Neural cell (in vitro differentiated cells): ENCODE results near the gene MAML3. TPM values are rescaled to one million over a fixed set of nuclear protein-coding genes. Genes with fewer than 3 reads are reported as not detected.

Experiments
- H2AFZ ChIP-seq: fragments of 200-600, 300-800 bp; sonication (generic), shearing (Covaris generic); 2 replicates; pipeline ENCODE4 v1.6.0; 2014; ENCODE audit warnings: low read depth, mild to moderate bottlenecking, antibody characterized with exemption, low read length, moderate library complexity
- H3F3A ChIP-seq: fragments of 200-600 bp; shearing (Covaris generic); 2 replicates; pipeline ENCODE4 v1.6.1; 2016; ENCODE audit warnings: mild to moderate bottlenecking, moderate library complexity, mixed read lengths, antibody characterized with exemption, low read length; ENCODE audit not compliant: insufficient read depth, poor library complexity, severe bottlenecking
- H3K27ac ChIP-seq: fragments of 200-600, 300-800 bp; sonication (generic), shearing (Covaris generic); 2 replicates; pipeline ENCODE4 v1.5.1; 2014; ENCODE audit warnings: mild to moderate bottlenecking, low read length, moderate library complexity
- H3K27me3 ChIP-seq: fragments of 300-800, 200-600 bp; sonication (generic), shearing (Covaris generic); 2 replicates; pipeline ENCODE4 v1.6.0; 2014; ENCODE audit warnings: mild to moderate bottlenecking, low read depth, low read length, moderate library complexity; ENCODE audit not compliant: insufficient read depth
- H3K36me3 ChIP-seq: fragments of 300-800, 200-600 bp; sonication (generic), shearing (Covaris generic); 2 replicates; pipeline ENCODE4 v1.5.1; 2014; ENCODE audit warnings: mild to moderate bottlenecking, antibody characterized with exemption, low read length, moderate library complexity; ENCODE audit not compliant: insufficient read depth
- H3K4me2 ChIP-seq: fragments of 300-800, 200-600 bp; sonication (generic), shearing (Covaris generic); 2 replicates; pipeline ENCODE4 v1.6.0; 2014; ENCODE audit warnings: mild to moderate bottlenecking, low read length
- H3K4me3 ChIP-seq: fragments of 300-800, 200-600 bp; sonication (generic), shearing (Covaris generic); 2 replicates; pipeline ENCODE4 v1.5.1; 2014; ENCODE audit warnings: mild to moderate bottlenecking, low read length, moderate library complexity
- H3K79me2 ChIP-seq: fragments of 200-600 bp; shearing (Covaris generic); replicated peaks from 2 replicates; pipeline ENCODE4 v1.6.0; 2014; ENCODE audit warnings: mild to moderate bottlenecking, low read length, moderate library complexity; ENCODE audit not compliant: insufficient read depth
- H3K9ac ChIP-seq: fragments of 300-800, 200-600 bp; sonication (generic), shearing (Covaris generic); 2 replicates; pipeline ENCODE4 v1.6.1; 2016; ENCODE audit warnings: mild to moderate bottlenecking, low read length, mixed read lengths
- H3K9me2 ChIP-seq: fragments of 200-600 bp; shearing (Covaris generic); 2 replicates; pipeline ENCODE4 v1.6.1; 2016; ENCODE audit warnings: mild to moderate bottlenecking, low read length, mixed read lengths; ENCODE audit not compliant: insufficient read depth
- H3K9me3 ChIP-seq: fragments of 200-600, 300-800 bp; sonication (generic), shearing (Covaris generic); 2 replicates; pipeline ENCODE4 v1.6.1; 2016; ENCODE audit warnings: mild to moderate bottlenecking, mixed run types, low read length, moderate library complexity, mixed read lengths
- H4K20me1 ChIP-seq: fragments of 200-600 bp; shearing (Covaris generic); 2 replicates; pipeline ENCODE4 v1.6.1; 2016; ENCODE audit warnings: mild to moderate bottlenecking, mixed run types; ENCODE audit not compliant: insufficient read depth
- EP300 ChIP-seq: fragments of 450-650 bp; conservative IDR thresholded peaks from 2 replicates; pipeline ENCODE4 v1.6.1; 2014; ENCODE audit warnings: antibody characterized with exemption, mild to moderate bottlenecking, moderate library complexity; ENCODE audit not compliant: poor library complexity, severe bottlenecking
- EZH2 ChIP-seq: fragments of 200-600, 300-800 bp; shearing (Covaris generic), sonication (generic); IDR thresholded peaks from 2 replicates; pipeline ENCODE4 v1.6.1; 2014; ENCODE audit warnings: antibody characterized with exemption, low read length, borderline replicate concordance, mild to moderate bottlenecking; ENCODE audit not compliant: insufficient read depth, poor library complexity, severe bottlenecking
- MXI1 ChIP-seq: fragments of 450-650 bp; conservative IDR thresholded peaks from 2 replicates; pipeline ENCODE4 v1.6.1; 2014; ENCODE audit warnings: antibody characterized with exemption, mild to moderate bottlenecking; ENCODE audit not compliant: poor library complexity, severe bottlenecking
- POLR2AphosphoS5 ChIP-seq: IDR thresholded peaks from 2 replicates; pipeline ENCODE4 v1.6.1; 2012
- RAD21 ChIP-seq: fragments of 450-650 bp; conservative IDR thresholded peaks from 2 replicates; pipeline ENCODE4 v1.6.1; 2014; ENCODE audit warnings: antibody characterized with exemption, mild to moderate bottlenecking, moderate library complexity
- REST ChIP-seq: IDR thresholded peaks from 2 replicates; pipeline ENCODE4 v1.6.1; 2012; ENCODE audit warnings: borderline replicate concordance
- SMC3 ChIP-seq: fragments of 450-650 bp; conservative IDR thresholded peaks from 2 replicates; pipeline ENCODE4 v1.6.1; 2014; ENCODE audit warnings: antibody characterized with exemption, mild to moderate bottlenecking, moderate library complexity; ENCODE audit not compliant: poor library complexity
- TAF1 ChIP-seq: IDR thresholded peaks from 2 replicates; pipeline ENCODE4 v1.6.1; 2012; ENCODE audit warnings: low read depth
- polyA plus RNA-seq: library from polyadenylated mRNA; depleted of rRNA; stranded (reverse); fragments of >200 nt; gene quantifications from 2 replicates; pipeline ENCODE4 v1.2.3, GENCODE V29; 2014
- TF ChIP-seq, protein P1 (sequence below): fragments of 450-650 bp; IDR thresholded peaks from 2 replicates; pipeline ENCODE4 v1.5.1; 2014; ENCODE audit warnings: antibody characterized with exemption, mild to moderate bottlenecking, moderate library complexity; ENCODE audit not compliant: poor library complexity, severe bottlenecking

MAML3 gene
- polyA plus RNA-seq, 1 donor from 2014 or later = 10.2 TPM

DNA sequence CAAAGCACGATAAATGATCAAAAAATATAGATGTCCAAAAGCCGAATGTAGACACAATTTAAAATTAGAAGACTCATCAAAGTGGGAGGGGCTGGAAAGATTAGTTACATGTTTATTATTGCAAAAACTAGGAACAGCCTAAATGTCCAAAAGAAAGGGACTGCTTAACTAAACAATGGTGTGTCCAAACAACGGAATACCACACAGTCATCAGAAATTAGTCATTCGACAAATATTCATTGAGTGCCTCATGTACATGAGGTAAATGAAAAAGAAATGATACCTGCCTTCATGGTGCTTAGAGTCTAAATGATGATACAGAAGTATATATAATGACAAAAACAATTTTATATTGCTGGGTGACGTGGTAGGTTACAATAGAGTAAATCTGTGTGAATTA lies 139.7 kb downstream of the MAML3 start:
- Histone ChIP-seq H3K79me2 (peaks cover 9% of the 10 kb centered on the region), H2AFZ (no peak overlapping the region), H3K4me2 (no peak overlapping the region), H3K27ac (no peak overlapping the region), H3K4me3 (no peak overlapping the region), H3K36me3 (no peaks in the 10 kb centered on the region), H3K9ac (no peak overlapping the region), H3K27me3 (no peaks in the 10 kb centered on the region), H3K9me2 (no peaks in the 10 kb centered on the region), H3F3A (no peaks in the 10 kb centered on the region), H3K9me3 (no peaks in the 10 kb centered on the region), H4K20me1 (no peaks in the 10 kb centered on the region)
- TF ChIP-seq, protein P1, sequence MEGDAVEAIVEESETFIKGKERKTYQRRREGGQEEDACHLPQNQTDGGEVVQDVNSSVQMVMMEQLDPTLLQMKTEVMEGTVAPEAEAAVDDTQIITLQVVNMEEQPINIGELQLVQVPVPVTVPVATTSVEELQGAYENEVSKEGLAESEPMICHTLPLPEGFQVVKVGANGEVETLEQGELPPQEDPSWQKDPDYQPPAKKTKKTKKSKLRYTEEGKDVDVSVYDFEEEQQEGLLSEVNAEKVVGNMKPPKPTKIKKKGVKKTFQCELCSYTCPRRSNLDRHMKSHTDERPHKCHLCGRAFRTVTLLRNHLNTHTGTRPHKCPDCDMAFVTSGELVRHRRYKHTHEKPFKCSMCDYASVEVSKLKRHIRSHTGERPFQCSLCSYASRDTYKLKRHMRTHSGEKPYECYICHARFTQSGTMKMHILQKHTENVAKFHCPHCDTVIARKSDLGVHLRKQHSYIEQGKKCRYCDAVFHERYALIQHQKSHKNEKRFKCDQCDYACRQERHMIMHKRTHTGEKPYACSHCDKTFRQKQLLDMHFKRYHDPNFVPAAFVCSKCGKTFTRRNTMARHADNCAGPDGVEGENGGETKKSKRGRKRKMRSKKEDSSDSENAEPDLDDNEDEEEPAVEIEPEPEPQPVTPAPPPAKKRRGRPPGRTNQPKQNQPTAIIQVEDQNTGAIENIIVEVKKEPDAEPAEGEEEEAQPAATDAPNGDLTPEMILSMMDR = no peak
- TF ChIP-seq RAD21 (no peak), POLR2AphosphoS5 (no peak), EZH2 (no peak), TAF1 (no peak), SMC3 (no peak), MXI1 (no peak), REST (no peak), EP300 (no peak)

DNA sequence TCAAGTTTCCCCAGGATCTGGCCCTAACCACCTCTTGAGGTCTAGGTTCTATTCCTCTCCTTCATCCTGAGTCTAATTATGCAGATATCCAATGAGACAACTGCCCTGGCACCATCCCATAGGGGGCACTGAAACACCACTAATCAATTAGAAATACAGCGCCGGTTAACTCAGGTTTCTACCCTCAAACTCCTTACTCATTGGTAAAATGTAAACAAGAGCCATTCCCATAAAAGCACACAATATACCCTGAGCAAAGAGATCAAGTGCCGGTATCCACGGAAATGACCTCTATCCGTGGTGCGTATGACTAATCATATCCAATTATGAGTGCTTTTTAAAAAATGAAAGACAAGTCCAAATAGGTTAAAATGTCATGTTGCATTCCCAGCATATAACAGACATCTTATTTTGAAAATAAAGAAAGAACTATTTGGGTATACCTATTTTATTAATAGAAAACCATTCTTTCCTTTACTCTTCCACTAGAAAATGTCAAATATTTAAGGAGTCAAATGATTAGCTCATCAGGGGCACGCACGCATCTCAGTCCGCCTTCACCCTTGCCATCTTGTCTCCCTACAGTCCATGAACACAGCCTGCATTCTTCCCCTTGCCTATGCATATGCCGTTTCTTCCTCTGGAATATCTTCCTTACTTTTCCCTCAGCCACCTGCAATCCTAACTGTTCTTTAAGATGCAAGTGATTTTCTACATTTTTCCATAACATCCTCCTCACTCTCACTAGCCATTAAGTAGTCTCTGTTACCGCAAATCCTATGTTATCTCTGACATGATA lies 141.1 kb downstream of the MAML3 start:
- H3K27me3 ChIP-seq = no peaks in the 10 kb centered on the region
- no peak overlapping the region for H3K4me2 ChIP-seq
- no peak overlapping the region for H3K9ac ChIP-seq

More for the DNA sequence above, 141.1 kb downstream of the MAML3 start:
- Histone ChIP-seq H2AFZ (no peak overlapping the region), H4K20me1 (no peaks in the 10 kb centered on the region), H3K79me2 (peaks cover 9% of the 10 kb centered on the region), H3K9me3 (no peaks in the 10 kb centered on the region), H3F3A (no peaks in the 10 kb centered on the region), H3K27ac (no peak overlapping the region), H3K9me2 (no peaks in the 10 kb centered on the region), H3K36me3 (no peaks in the 10 kb centered on the region), H3K4me3 (no peak overlapping the region)
- peak; percentile 30 for TF ChIP-seq SMC3
- TF ChIP-seq REST = no peak
- TF ChIP-seq EP300 = no peak
- TF ChIP-seq, protein P1 = peak; percentile 27
- TF ChIP-seq RAD21 = peak; percentile 35
- TF ChIP-seq MXI1 = no peak
- no peak for TF ChIP-seq EZH2
